Measurements from ENCODE around the gene DNAJA3. TPM values are rescaled to one million over a fixed set of nuclear protein-coding genes. Genes with fewer than 3 reads are reported as not detected.

Gene DNAJA3
- polyA plus RNA-seq, 5 donors, result 30.6 to 39.5 (median 36.1) TPM

GRCh38 chr16:4403133-4403949 is 22.3 kb upstream of the DNAJA3 start:
- DNase-seq, result no peak

DNA sequence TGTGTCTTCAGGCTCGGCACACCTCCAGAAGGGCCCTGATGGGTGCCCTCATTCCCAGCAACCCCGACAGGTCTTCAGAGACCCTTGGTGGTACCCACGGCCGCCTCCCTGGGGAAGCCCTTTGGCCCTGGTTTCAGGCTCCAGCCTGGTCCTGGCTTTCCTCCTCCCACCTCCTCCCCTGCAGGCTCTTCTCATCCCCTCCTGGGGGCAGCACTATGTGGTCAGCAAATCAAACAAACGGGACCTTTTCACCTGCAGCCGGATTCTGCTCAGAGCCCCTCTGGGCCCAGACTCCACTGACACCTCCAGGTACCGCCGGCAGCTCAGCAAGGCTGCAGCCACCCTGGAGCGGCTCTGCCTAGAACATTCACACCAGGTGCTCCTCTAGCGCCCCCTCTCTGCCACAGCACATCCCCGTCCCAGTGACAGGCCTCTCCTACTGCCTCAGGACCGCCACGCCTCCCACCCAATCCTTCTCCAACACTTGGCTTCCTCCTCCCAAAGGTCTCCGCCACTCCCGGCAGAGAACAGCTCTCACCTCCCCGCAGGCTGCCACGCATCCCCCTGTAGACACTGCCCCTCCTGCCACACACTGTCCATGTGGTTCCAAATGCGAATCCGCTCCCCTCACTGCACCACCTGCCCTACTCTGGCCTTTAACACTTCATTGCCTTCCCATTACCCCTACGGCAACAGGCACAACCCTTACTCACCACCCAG is 21.3 kb upstream of the DNAJA3 start:
- no peak for DNase-seq

DNA sequence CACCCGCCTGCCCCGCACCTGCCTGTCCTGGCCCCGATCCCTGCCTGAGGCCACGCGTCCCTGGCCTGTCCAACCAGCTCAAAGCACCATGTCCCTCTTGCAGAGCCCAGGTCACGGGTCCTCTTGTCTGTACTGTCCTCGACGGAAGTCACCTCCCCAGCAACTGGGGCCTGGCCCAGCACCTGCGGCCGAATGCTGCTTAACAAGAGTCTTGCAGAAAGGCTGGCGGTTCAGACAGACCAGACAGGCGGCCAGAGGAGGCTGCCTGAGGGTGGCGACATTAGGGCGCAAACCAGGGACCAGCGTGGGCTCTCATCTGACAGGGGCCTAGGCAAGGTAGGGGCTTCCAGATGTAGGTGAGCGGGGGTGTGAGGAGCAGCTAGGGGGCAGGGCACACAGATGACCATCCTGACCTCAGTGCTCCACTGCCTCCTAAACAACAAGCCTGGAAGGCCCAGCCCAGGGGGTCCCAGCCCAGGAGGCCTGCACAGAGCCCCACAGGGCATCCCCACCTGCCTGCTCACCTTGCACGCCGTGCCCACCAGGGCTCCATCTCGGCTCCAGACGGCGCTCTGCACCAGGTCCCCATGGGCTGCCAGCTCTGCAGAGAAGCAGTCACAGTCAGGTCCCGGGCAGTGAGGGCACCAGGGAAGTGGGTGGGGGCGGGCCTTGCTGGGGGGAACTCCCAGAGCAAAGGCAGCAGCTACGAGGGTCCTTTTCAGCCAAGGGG is 20.5 kb upstream of the DNAJA3 start:
- no peak for DNase-seq

- no peak for DNase-seq
Observed at GRCh38 chr16:4407543-4408322, 17.9 kb upstream of the DNAJA3 start.

DNA sequence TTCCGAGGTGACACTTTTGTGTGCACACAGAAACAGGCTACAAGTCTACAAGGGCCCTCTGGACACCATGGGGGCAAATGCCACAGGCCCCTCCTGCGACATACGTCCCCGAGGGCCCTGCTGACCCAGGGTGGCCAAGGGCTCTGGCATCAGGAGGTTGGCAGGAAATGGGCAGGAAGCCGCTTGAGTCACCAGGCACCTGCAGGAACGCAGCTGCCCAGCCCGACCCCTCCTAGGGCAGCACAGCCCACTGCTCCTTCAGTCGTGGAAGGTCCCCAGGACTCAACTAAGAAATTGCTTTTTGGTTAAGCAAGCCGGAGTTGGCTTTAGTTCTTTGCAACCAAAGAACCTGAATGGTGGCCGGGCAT is 17.4 kb upstream of the DNAJA3 start:
- no peak for DNase-seq

- DNase-seq, result no peak
Observed at GRCh38 chr16:4409081-4409932, 16.4 kb upstream of the DNAJA3 start.

GRCh38 chr16:4410335-4411075 is 15.2 kb upstream of the DNAJA3 start:
- DNase-seq, result peak; percentile 91 to 95

GRCh38 chr16:4411684-4412083 is 14.0 kb upstream of the DNAJA3 start:
- DNase-seq, result peak; percentile 84 to 88

GRCh38 chr16:4412159-4412558 is 13.5 kb upstream of the DNAJA3 start:
- no peak for DNase-seq

- DNase-seq, result no peak
Observed at GRCh38 chr16:4412854-4413253, 12.8 kb upstream of the DNAJA3 start.

- DNase-seq, result no peak
Observed at GRCh38 chr16:4414187-4414917, 11.3 kb upstream of the DNAJA3 start.

DNA sequence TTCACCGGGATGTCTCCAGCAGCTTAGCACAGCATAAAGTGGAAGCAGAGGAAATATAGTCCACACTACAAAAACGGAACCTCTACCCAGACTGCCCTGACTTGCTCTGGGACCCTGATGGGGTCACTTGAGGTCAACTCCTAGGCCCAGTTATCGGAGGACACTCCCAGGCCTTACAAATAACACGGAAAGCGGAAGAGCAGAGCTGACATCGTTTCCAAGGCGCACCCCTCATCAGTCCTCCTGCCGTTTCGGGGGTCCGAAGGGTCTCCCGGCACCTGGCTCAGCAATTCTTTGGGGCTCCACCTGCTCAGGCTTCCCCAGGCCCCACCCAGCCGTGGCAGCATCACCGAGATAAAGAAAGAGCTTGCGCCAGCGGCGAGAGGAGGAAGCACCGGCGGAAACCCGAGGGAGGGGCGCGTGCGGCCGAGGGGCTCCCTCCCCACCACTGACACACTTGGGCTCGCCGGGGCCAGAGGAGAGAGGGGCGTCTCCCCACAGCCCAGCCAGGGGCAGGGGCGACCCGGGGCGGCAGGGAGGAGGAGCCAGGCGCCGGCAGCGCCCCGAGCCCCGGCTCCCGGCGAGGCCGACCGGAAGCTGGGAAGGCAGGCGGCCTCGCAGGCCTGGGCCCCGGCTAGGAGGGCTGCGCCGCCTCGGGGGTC is 10.0 kb upstream of the DNAJA3 start:
- DNase-seq, result no peak

DNA sequence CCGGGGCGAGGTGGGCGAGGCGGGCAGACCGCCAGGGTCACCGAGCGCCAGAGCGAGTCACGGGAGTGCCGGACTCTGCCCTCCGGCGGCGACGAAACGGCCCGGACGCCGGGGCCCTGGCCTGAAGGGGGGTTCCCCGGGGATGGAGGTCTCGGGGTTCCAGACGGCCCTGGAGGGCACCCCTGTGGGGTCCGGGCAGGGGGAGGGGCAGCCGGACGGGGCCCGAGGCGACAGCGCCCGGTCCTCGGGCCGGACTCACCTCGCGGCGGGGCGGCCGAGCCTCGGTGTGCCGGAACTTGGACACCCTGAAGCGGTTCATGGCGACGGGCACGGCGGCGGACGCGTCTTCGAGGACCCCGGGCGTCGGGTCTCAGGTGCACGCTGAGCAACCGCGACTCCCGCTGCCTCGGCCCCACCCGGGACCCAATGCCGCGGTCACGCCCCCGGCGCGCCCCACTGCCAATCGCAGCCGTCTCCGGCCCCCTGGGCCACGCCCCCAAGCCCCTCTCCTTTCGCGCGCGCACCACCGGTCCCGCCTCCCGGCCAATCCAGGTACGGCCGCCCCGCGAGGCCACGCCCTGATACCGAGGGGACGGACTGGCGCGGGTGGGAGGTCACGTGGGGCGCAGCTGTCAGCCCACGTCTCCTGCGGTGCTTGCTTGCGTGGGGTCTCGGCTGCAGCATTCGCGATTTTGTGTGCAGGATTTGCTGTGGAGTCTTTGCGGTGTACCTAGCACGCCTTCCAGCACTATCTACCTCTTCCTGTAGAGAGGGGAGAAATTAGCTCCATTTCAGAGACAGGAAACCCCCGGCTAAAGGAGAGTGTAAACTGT is 9.3 kb upstream of the DNAJA3 start, which contains the start of gene CORO7:
CORO7 (minus strand) TSS at position 397 of the 833 bp plus-strand sequence; CDS start at position 319, 78 bp downstream.
- DNase-seq, result peak; percentile 86 to 88

GRCh38 chr16:4419402-4419959 is 6.2 kb upstream of the DNAJA3 start:
- DNase-seq, result no peak

- no peak for DNase-seq
Observed at GRCh38 chr16:4420505-4421105, 5.1 kb upstream of the DNAJA3 start.

DNA sequence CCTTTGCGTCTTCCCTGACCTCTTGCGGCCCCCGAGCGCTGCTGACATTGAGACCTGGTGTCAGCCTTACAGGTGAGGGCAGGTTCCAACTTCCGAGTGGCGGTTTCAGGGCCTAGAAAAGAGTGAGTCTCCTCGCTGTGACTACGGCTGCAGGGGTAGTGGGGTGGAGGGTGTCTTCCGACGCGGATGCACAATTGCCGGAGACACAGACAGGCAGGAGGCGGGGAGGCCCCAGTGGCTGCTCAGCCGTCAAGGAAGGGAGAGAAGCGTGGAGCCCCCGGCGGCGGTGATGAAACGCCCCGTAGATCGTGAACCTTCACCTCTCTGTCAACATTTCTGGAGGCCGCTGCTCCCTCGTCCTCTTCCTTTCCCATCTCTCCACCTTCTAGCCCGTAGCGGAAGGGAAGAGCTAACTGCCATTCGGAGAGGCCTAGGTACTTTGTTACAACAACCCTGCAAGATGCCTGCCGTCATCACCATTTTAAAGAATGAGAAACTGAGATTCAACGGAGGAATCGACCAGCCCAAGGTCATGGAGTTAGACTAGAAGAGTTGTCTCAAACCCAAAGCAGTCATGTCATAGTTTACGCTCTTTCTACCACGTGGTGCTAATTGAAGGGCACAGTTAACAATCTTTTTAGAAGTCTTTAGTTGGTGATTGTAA is 485 bp downstream of the DNAJA3 start:
- DNase-seq, result no peak
